GM23338 (cell line): ENCODE results near the gene CADPS. TPM values are rescaled to one million over a fixed set of nuclear protein-coding genes. Genes with fewer than 3 reads are reported as not detected.

Experiments
- ATAC-seq: fragments of 200-7000 bp; cut with Tn5 transposase; 3 replicates; pipeline ENCODE4 v1.9.1; 2020
- DNase-seq: peaks from one replicate; pipeline ENCODE4 v3.0.0-alpha.2; 2015; ENCODE audit warnings: low spot score
- H2AFZ ChIP-seq: fragments of 200-600 bp; sonication (generic); 2 replicates; pipeline ENCODE4 v1.8.0; 2016; ENCODE audit warnings: antibody characterized with exemption, mild to moderate bottlenecking, moderate library complexity
- H3F3A ChIP-seq: fragments of 200-600 bp; sonication (generic); replicated peaks from 2 replicates; pipeline ENCODE4 v1.8.0; 2017; ENCODE audit warnings: antibody characterized with exemption, mixed run types, low read depth
- H3K27ac ChIP-seq: fragments of 200-600 bp; sonication (generic); 2 replicates; pipeline ENCODE4 v1.6.1; 2016; ENCODE audit warnings: low read depth
- H3K27me3 ChIP-seq: fragments of 200-600 bp; sonication (generic); 2 replicates; pipeline ENCODE4 v1.8.0; 2016; ENCODE audit warnings: mild to moderate bottlenecking, mixed run types, moderate library complexity; ENCODE audit not compliant: insufficient read depth
- H3K36me3 ChIP-seq: fragments of 200-600 bp; sonication (generic); 2 replicates; pipeline ENCODE4 v1.8.0; 2016; ENCODE audit warnings: mild to moderate bottlenecking; ENCODE audit not compliant: insufficient read depth
- H3K4me1 ChIP-seq: fragments of 200-600 bp; sonication (generic); 2 replicates; pipeline ENCODE4 v1.8.0; 2016; ENCODE audit warnings: mild to moderate bottlenecking, moderate library complexity; ENCODE audit not compliant: insufficient read depth
- H3K4me2 ChIP-seq: fragments of 200-600 bp; sonication (generic); 2 replicates; pipeline ENCODE4 v1.7.1; 2017; ENCODE audit warnings: mixed run types
- H3K4me3 ChIP-seq: fragments of 200-600 bp; sonication (generic); 2 replicates; pipeline ENCODE4 v1.6.1; 2016; ENCODE audit warnings: mixed run types
- H3K79me2 ChIP-seq: fragments of 200-600 bp; sonication (generic); replicated peaks from 2 replicates; pipeline ENCODE4 v1.8.0; 2017; ENCODE audit warnings: mild to moderate bottlenecking; ENCODE audit not compliant: insufficient read depth
- H3K9me2 ChIP-seq: fragments of 200-600 bp; sonication (generic); 2 replicates; pipeline ENCODE4 v1.8.0; 2017; ENCODE audit not compliant: insufficient read depth
- H4K20me1 ChIP-seq: fragments of 200-600 bp; sonication (generic); replicated peaks from 2 replicates; pipeline ENCODE4 v1.8.0; 2017; ENCODE audit warnings: mild to moderate bottlenecking; ENCODE audit not compliant: insufficient read depth
- H3K27ac Mint-ChIP-seq: 2 replicates; pipeline ENCODE4 v1.8.0; 2020; ENCODE audit warnings: inconsistent platforms, mild to moderate bottlenecking, moderate library complexity, mixed read lengths
- H3K27me3 Mint-ChIP-seq: 3 replicates; pipeline ENCODE4 v1.8.0; 2022; ENCODE audit warnings: low read depth, mild to moderate bottlenecking, moderate library complexity, mixed read lengths, inconsistent platforms; ENCODE audit not compliant: insufficient read depth, poor library complexity
- H3K36me3 Mint-ChIP-seq: 3 replicates; pipeline ENCODE4 v1.8.0; 2021; ENCODE audit warnings: low read depth, mild to moderate bottlenecking, inconsistent platforms, moderate library complexity, mixed read lengths
- H3K4me1 Mint-ChIP-seq: 3 replicates; pipeline ENCODE4 v1.8.0; 2020; ENCODE audit warnings: mild to moderate bottlenecking, inconsistent platforms, mixed read lengths
- H3K4me3 Mint-ChIP-seq: 3 replicates; pipeline ENCODE4 v1.8.0; 2021; ENCODE audit warnings: moderate library complexity, mild to moderate bottlenecking, inconsistent platforms, mixed read lengths
- H3K9me3 Mint-ChIP-seq: 3 replicates; pipeline ENCODE4 v1.8.0; 2020; ENCODE audit warnings: moderate library complexity, mild to moderate bottlenecking, inconsistent platforms, mixed read lengths
- ETS1 ChIP-seq: IDR thresholded peaks from 2 replicates; pipeline ENCODE4 v1.6.1; 2016; ENCODE audit warnings: antibody characterized with exemption
- EZH2 ChIP-seq: fragments of 200-600 bp; sonication (generic); IDR thresholded peaks from one replicate; pipeline ENCODE4 v1.8.0; 2017; ENCODE audit warnings: antibody characterized with exemption, mild to moderate bottlenecking, low read depth; ENCODE audit not compliant: unreplicated experiment
- NANOG ChIP-seq: IDR thresholded peaks from 2 replicates; pipeline ENCODE4 v1.6.1; 2016; ENCODE audit warnings: antibody characterized with exemption, borderline replicate concordance
- POLR2AphosphoS5 ChIP-seq: IDR thresholded peaks from 2 replicates; pipeline ENCODE4 v1.6.1; 2016; ENCODE audit warnings: antibody characterized with exemption, low read depth
- STAT1 ChIP-seq: IDR thresholded peaks from one replicate; pipeline ENCODE4 v1.6.1; 2016; ENCODE audit warnings: antibody characterized with exemption; ENCODE audit not compliant: unreplicated experiment
- ZNF114 ChIP-seq: fragments of 250-450 bp; sonication (Bioruptor Pico); IDR thresholded peaks from 2 replicates; pipeline ENCODE4 v1.5.0; 2020; ENCODE audit warnings: mild to moderate bottlenecking, moderate library complexity
- ZNF331 ChIP-seq: fragments of 250-450 bp; sonication (Bioruptor Pico); IDR thresholded peaks from 2 replicates; pipeline ENCODE4 v1.5.0; 2020; ENCODE audit warnings: low read depth, mild to moderate bottlenecking, moderate library complexity
- polyA plus RNA-seq: library from polyadenylated mRNA; unstranded; fragments of >200 nt; fragmentation: Nextera tagmentation; extraction: Ambion mirVana; gene quantifications from 2 replicates; pipeline ENCODE4 v1.2.1, GENCODE V29; 2016
- total RNA-seq: library from RNA; depleted of rRNA; stranded (reverse); fragments of >200 nt; shearing (Covaris generic); gene quantifications from 2 replicates; pipeline ENCODE4 v1.2.3, GENCODE V29; 2014
- TF ChIP-seq, protein P1 (sequence below), 2 experiments: fragments of 200-600 bp in 1 of 2; sonication (generic) in 1 of 2; conservative IDR thresholded peaks; 2 replicates each; pipeline versions ENCODE4 v1.5.1 to v1.6.1; 2016 to 2017; ENCODE audit warnings: antibody characterized with exemption in 2 of 2, low read depth in 2 of 2, mild to moderate bottlenecking in 2 of 2, moderate library complexity in 1 of 2
- TF ChIP-seq, protein P2 (sequence below): IDR thresholded peaks from one replicate; pipeline ENCODE4 v1.6.1; 2018; ENCODE audit warnings: antibody characterized with exemption; ENCODE audit not compliant: unreplicated experiment

Gene CADPS
- total and polyA plus RNA-seq, 2 experiments from 2014 or later = 14.7 to 22.0 TPM

DNA sequence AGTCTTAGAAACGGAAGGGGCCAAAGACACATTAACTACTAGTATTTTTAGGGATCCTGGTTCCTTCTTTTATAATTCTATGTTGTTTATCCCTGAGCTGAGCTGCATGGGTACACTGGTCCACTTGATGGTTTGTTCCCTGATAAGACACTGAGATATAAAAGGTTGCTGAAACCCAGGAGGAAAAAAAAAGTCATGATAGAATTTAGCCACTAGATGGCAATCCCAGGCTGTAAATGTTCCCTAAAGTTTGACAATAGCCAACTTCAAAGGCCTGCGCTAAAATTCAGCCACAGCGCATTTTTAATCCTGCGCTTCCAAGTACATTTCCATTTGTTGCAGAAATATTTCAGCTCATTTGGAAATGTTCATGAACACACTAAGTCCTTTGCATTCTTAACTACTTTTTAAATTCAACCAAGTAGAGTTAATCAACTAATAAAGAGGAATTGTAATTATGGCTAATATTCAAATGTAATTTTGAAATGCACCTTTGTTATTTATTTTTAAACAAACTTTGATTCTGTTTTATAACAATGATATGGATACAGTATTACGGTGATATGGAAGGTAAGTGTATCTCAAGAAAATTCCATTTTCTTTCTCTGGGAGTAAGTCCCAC lies 252.6 kb downstream of the CADPS start:
- Mint-ChIP-seq H3K4me1 (peaks cover 6% of the 10 kb centered on the region), H3K4me3 (no peak overlapping the region), H3K36me3 (no peaks in the 10 kb centered on the region), H3K27me3 (peaks cover 3% of the 10 kb centered on the region), H3K9me3 (no peaks in the 10 kb centered on the region), H3K27ac (no peak overlapping the region)
- TF ChIP-seq EZH2 = no peak
- TF ChIP-seq, protein P1, sequence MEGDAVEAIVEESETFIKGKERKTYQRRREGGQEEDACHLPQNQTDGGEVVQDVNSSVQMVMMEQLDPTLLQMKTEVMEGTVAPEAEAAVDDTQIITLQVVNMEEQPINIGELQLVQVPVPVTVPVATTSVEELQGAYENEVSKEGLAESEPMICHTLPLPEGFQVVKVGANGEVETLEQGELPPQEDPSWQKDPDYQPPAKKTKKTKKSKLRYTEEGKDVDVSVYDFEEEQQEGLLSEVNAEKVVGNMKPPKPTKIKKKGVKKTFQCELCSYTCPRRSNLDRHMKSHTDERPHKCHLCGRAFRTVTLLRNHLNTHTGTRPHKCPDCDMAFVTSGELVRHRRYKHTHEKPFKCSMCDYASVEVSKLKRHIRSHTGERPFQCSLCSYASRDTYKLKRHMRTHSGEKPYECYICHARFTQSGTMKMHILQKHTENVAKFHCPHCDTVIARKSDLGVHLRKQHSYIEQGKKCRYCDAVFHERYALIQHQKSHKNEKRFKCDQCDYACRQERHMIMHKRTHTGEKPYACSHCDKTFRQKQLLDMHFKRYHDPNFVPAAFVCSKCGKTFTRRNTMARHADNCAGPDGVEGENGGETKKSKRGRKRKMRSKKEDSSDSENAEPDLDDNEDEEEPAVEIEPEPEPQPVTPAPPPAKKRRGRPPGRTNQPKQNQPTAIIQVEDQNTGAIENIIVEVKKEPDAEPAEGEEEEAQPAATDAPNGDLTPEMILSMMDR (conservative IDR thresholded peaks at IDR 0.05; ENCODE audit: low read depth in 2 of 2) = peak; percentile 72 to 82
- DNase-seq = peak; percentile 77
- Histone ChIP-seq H3K4me2 (no peak overlapping the region), H3K79me2 (no peaks in the 10 kb centered on the region), H3K27me3 (no peaks in the 10 kb centered on the region), H3K27ac (no peak overlapping the region), H2AFZ (no peak overlapping the region), H3K9me2 (no peaks in the 10 kb centered on the region), H3F3A (no peaks in the 10 kb centered on the region), H3K4me1 (0 out of 2 replicates have a peak, but pooled peaks cover 7% of the 10 kb centered on the region), H3K36me3 (no peaks in the 10 kb centered on the region), H4K20me1 (no peaks in the 10 kb centered on the region), H3K4me3 (no peak overlapping the region)
- peak; percentile 70 for ATAC-seq

DNA sequence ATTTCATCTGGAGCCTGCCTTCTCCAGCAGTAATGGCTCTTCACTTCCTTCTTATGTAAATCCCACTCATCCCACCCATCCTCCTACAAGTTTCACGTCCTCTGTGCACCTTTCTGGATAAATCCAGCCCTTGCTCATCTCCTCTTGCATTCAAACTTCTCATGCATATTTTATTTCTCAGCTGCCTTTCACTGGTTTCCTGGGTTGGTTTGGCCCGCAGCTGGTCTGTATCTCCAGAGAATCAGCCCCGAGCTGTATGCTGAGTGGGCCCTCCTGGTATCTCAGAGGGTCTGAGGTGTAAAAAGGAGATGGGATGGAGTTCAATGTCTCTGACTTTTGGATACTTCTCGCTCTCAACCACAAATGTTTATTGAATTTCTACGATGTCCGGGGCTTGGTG lies 253.3 kb downstream of the CADPS start:
- peaks cover 3% of the 10 kb centered on the region for H3K27me3 Mint-ChIP-seq
- H3K36me3 ChIP-seq = no peaks in the 10 kb centered on the region
- H3K9me3 Mint-ChIP-seq = no peaks in the 10 kb centered on the region

DNA sequence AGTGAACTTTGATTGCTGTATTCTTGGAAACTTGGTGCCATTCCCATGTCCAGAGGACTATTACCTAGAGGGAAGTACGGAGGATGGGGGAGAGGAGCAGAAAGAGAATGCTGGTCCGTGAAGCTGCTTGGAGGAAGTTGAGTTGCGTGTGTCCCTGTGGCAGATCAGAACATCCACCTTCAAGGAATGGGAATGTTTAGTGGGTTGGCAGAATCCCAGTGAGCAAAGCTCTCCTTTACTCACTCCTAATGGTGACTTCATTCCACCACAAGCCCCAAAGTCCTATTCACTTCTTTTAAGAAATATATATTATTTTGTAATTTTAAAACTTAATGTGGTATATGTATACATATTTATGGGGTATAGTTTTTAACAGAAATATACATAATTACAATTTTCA lies 254.0 kb downstream of the CADPS start:
- peaks cover 3% of the 10 kb centered on the region for H3K27me3 Mint-ChIP-seq
- Histone ChIP-seq H4K20me1 (no peaks in the 10 kb centered on the region), H2AFZ (no peak overlapping the region), H3K79me2 (no peaks in the 10 kb centered on the region), H3F3A (no peaks in the 10 kb centered on the region), H3K9me2 (no peaks in the 10 kb centered on the region), H3K27ac (no peak overlapping the region), H3K36me3 (no peaks in the 10 kb centered on the region), H3K4me3 (no peak overlapping the region), H3K4me1 (0 out of 2 replicates have a peak, but pooled peaks cover 7% of the 10 kb centered on the region), H3K27me3 (no peaks in the 10 kb centered on the region), H3K4me2 (no peak overlapping the region)
- H3K9me3 Mint-ChIP-seq = no peaks in the 10 kb centered on the region
- DNase-seq (no peak), ATAC-seq (no peak)
- H3K4me1 Mint-ChIP-seq = peaks cover 6% of the 10 kb centered on the region
- no peaks in the 10 kb centered on the region for H3K36me3 Mint-ChIP-seq
- no peak overlapping the region for H3K27ac Mint-ChIP-seq
- no peak overlapping the region for H3K4me3 Mint-ChIP-seq
- TF ChIP-seq, protein P2, sequence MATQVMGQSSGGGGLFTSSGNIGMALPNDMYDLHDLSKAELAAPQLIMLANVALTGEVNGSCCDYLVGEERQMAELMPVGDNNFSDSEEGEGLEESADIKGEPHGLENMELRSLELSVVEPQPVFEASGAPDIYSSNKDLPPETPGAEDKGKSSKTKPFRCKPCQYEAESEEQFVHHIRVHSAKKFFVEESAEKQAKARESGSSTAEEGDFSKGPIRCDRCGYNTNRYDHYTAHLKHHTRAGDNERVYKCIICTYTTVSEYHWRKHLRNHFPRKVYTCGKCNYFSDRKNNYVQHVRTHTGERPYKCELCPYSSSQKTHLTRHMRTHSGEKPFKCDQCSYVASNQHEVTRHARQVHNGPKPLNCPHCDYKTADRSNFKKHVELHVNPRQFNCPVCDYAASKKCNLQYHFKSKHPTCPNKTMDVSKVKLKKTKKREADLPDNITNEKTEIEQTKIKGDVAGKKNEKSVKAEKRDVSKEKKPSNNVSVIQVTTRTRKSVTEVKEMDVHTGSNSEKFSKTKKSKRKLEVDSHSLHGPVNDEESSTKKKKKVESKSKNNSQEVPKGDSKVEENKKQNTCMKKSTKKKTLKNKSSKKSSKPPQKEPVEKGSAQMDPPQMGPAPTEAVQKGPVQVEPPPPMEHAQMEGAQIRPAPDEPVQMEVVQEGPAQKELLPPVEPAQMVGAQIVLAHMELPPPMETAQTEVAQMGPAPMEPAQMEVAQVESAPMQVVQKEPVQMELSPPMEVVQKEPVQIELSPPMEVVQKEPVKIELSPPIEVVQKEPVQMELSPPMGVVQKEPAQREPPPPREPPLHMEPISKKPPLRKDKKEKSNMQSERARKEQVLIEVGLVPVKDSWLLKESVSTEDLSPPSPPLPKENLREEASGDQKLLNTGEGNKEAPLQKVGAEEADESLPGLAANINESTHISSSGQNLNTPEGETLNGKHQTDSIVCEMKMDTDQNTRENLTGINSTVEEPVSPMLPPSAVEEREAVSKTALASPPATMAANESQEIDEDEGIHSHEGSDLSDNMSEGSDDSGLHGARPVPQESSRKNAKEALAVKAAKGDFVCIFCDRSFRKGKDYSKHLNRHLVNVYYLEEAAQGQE = no peak
- TF ChIP-seq ZNF331 (CRISPR knock-in tag) (no peak), ETS1 (no peak), NANOG (no peak), ZNF114 (CRISPR knock-in tag) (no peak), STAT1 (no peak), POLR2AphosphoS5 (no peak)

More for the DNA sequence above, 253.3 kb downstream of the CADPS start:
- H3K4me1 Mint-ChIP-seq = peaks cover 6% of the 10 kb centered on the region
- H3F3A ChIP-seq = no peaks in the 10 kb centered on the region
- H3K4me1 ChIP-seq = 0 out of 2 replicates have a peak, but pooled peaks cover 7% of the 10 kb centered on the region
- no peak overlapping the region for H2AFZ ChIP-seq
- H3K4me3 ChIP-seq = no peak overlapping the region
- H3K4me2 ChIP-seq = no peak overlapping the region
- H4K20me1 ChIP-seq = no peaks in the 10 kb centered on the region
- no peak overlapping the region for H3K4me3 Mint-ChIP-seq
- TF ChIP-seq, protein P1 (conservative IDR thresholded peaks at IDR 0.05; ENCODE audit: low read depth in 2 of 2) = no peak
- TF ChIP-seq EZH2 = no peak
- DNase-seq (no peak), ATAC-seq (no peak)
- no peak overlapping the region for H3K27ac ChIP-seq
- H3K36me3 Mint-ChIP-seq = no peaks in the 10 kb centered on the region
- no peak overlapping the region for H3K27ac Mint-ChIP-seq
- no peaks in the 10 kb centered on the region for H3K79me2 ChIP-seq
- no peaks in the 10 kb centered on the region for H3K9me2 ChIP-seq
- no peaks in the 10 kb centered on the region for H3K27me3 ChIP-seq
